GM12878 (cell line): ENCODE data around the gene ECT2. TPM values are rescaled to one million over a fixed set of nuclear protein-coding genes. Genes with fewer than 3 reads are reported as not detected.

Experiments
- ATAC-seq: fragments of 200-7000 bp; cut with Tn5 transposase; 3 replicates; pipeline ENCODE4 v1.9.1; 2020; ENCODE audit warnings: mild to moderate bottlenecking, moderate library complexity
- BruUV-seq: library from RNA; stranded (reverse); fragments of 400-500 nt; replicated peaks from 2 replicates; lab custom pipeline; 2021; lab: Mats Ljungman, UMichigan
- CTCF ChIA-PET: fragments of 300-600 bp; sonication (Branson Sonifier 250); formaldehyde crosslinking; extraction: SDS; loops from one replicate; lab custom pipeline; 2021; ENCODE audit warnings: inconsistent platforms; lab: Yijun Ruan, JAX
- POLR2A ChIA-PET: fragments of 350-600 bp; formaldehyde crosslinking; extraction: SDS; loops from one replicate; lab custom pipeline; 2021; ENCODE audit warnings: inconsistent platforms; lab: Charles Lee
- RAD21 ChIA-PET: fragments of 300-600 bp; sonication (Branson Sonifier 250); formaldehyde crosslinking; loops from one replicate; lab custom pipeline; 2023; ENCODE audit warnings: antibody characterized with exemption; ENCODE audit not compliant: unreplicated experiment; lab: Charles Lee
- SMC1A ChIA-PET: fragments of 300-600 bp; sonication (Branson Sonifier 250); formaldehyde crosslinking; loops from one replicate; lab custom pipeline; 2023; ENCODE audit not compliant: unreplicated experiment, uncharacterized antibody; lab: Charles Lee
- DNase-seq: peaks from one replicate; pipeline ENCODE4 v3.0.0-alpha.2; 2011; ENCODE audit warnings: low read depth, low spot score
- FAIRE-seq: peaks from 3 replicates; lab custom pipeline; 2011; peaks lifted over from hg19 to GRCh38; lab: Jason Lieb, UNC
- H2AFZ ChIP-seq: 2 replicates; pipeline ENCODE4 v1.6.0; 2011; ENCODE audit warnings: low read depth, low read length, control low read depth; ENCODE audit not compliant: control insufficient read depth
- H3K27ac ChIP-seq: 2 replicates; pipeline ENCODE4 v1.5.1; 2011; ENCODE audit warnings: control low read depth; ENCODE audit not compliant: control insufficient read depth, insufficient read depth
- H3K27me3 ChIP-seq, 2 experiments: replicated peaks in 1 of 2; 2 replicates each; pipeline versions ENCODE4 v1.6.0 to v1.6.1; 2011; ENCODE audit warnings: low read length in 1 of 2; ENCODE audit not compliant: control insufficient read depth in 2 of 2, insufficient read depth in 2 of 2
- H3K36me3 ChIP-seq, 2 experiments: 2 replicates each; pipeline ENCODE4 v1.5.1; 2011; ENCODE audit warnings: low read length in 1 of 2; ENCODE audit not compliant: control insufficient read depth in 2 of 2, insufficient read depth in 2 of 2
- H3K4me1 ChIP-seq: 2 replicates; pipeline ENCODE4 v1.6.1; 2011; ENCODE audit warnings: mild to moderate bottlenecking, low read length, moderate library complexity, mixed read lengths; ENCODE audit not compliant: control insufficient read depth, insufficient read depth
- H3K4me2 ChIP-seq: 2 replicates; pipeline ENCODE4 v1.6.0; 2011; ENCODE audit warnings: control low read depth; ENCODE audit not compliant: control insufficient read depth, insufficient read depth
- H3K4me3 ChIP-seq: fragments of 200-600 bp; sonication (generic); 2 replicates; pipeline ENCODE4 v1.5.1; 2016
- H3K79me2 ChIP-seq: 2 replicates; pipeline ENCODE4 v1.6.0; 2011; ENCODE audit warnings: low read length; ENCODE audit not compliant: control insufficient read depth, insufficient read depth
- H3K9ac ChIP-seq: 2 replicates; pipeline ENCODE4 v1.8.0; 2011; ENCODE audit warnings: low read length, control low read depth, mixed read lengths; ENCODE audit not compliant: control insufficient read depth, insufficient read depth
- H3K9me3 ChIP-seq: replicated peaks from 3 replicates; pipeline ENCODE4 v1.5.1; 2011; ENCODE audit warnings: mild to moderate bottlenecking, low read length; ENCODE audit not compliant: control insufficient read depth, insufficient read depth
- H4K20me1 ChIP-seq: 2 replicates; pipeline ENCODE4 v1.6.0; 2011; ENCODE audit not compliant: control insufficient read depth, insufficient read depth
- CREB1 ChIP-seq: IDR thresholded peaks from 2 replicates; pipeline ENCODE4 v1.6.1; 2012; ENCODE audit warnings: low read depth, mild to moderate bottlenecking, inconsistent platforms
- DPF2 ChIP-seq: fragments of 450-650 bp; IDR thresholded peaks from 2 replicates; pipeline ENCODE4 v1.6.1; 2017; ENCODE audit warnings: mild to moderate bottlenecking
- EED ChIP-seq: sonication (generic); IDR thresholded peaks from 2 replicates; pipeline ENCODE4 v1.6.1; 2016; ENCODE audit warnings: antibody characterized with exemption, low read depth
- HDAC2 ChIP-seq: fragments of 200-600 bp; sonication (generic); IDR thresholded peaks from 2 replicates; pipeline ENCODE4 v1.6.1; 2017
- HDAC6 ChIP-seq: fragments of 200-600 bp; sonication (generic); IDR thresholded peaks from one replicate; pipeline ENCODE4 v1.8.0; 2017; ENCODE audit warnings: antibody characterized with exemption; ENCODE audit not compliant: unreplicated experiment
- IRF4 ChIP-seq: IDR thresholded peaks from 2 replicates; pipeline ENCODE4 v1.6.1; 2011; ENCODE audit warnings: low read depth, low read length
- KAT2A ChIP-seq: conservative IDR thresholded peaks from 2 replicates; pipeline ENCODE4 v1.6.1; 2011; ENCODE audit warnings: low read depth, low read length; ENCODE audit not compliant: control insufficient read depth
- MEF2B ChIP-seq: fragments of 450-650 bp; IDR thresholded peaks from 2 replicates; pipeline ENCODE4 v1.6.1; 2018; ENCODE audit warnings: mild to moderate bottlenecking, moderate library complexity; ENCODE audit not compliant: partially characterized antibody, poor library complexity, severe bottlenecking
- MXI1 ChIP-seq: fragments of 150-350 bp; IDR thresholded peaks from 2 replicates; pipeline ENCODE4 v1.6.1; 2011; ENCODE audit warnings: low read depth, mild to moderate bottlenecking, inconsistent platforms, low read length, improper control_type of control experiment
- MYB ChIP-seq: fragments of 150-350 bp; IDR thresholded peaks from 2 replicates; pipeline ENCODE4 v1.6.1; 2014; ENCODE audit warnings: mild to moderate bottlenecking, low read depth, low read length, borderline replicate concordance
- PML ChIP-seq: IDR thresholded peaks from 2 replicates; pipeline ENCODE4 v1.6.1; 2012; ENCODE audit warnings: low read length, inconsistent platforms
- SMARCA5 ChIP-seq: fragments of 450-650 bp; IDR thresholded peaks from 2 replicates; pipeline ENCODE4 v1.6.1; 2017; ENCODE audit warnings: mild to moderate bottlenecking
- STAT1 ChIP-seq: fragments of 450-650 bp; conservative IDR thresholded peaks from 2 replicates; pipeline ENCODE4 v1.6.1; 2014; ENCODE audit warnings: antibody characterized with exemption, mild to moderate bottlenecking
- YY1 ChIP-seq: IDR thresholded peaks from 2 replicates; pipeline ENCODE4 v1.6.1; 2011; ENCODE audit warnings: low read depth, mild to moderate bottlenecking, low read length
- ZNF24 ChIP-seq: fragments of 450-650 bp; IDR thresholded peaks from 2 replicates; pipeline ENCODE4 v1.6.1; 2017; ENCODE audit warnings: antibody characterized with exemption, mild to moderate bottlenecking
- ZNF274 ChIP-seq: IDR thresholded peaks from one replicate; pipeline ENCODE4 v1.8.0; 2011; ENCODE audit not compliant: insufficient read length, insufficient read depth
- WGBS: methylation state at CpG from one replicate; pipeline ENCODE4 v1.1.6; 2016; ENCODE audit warnings: low lambda C conversion rate; ENCODE audit not compliant: insufficient replicate concordance, insufficient coverage; ENCODE audit errors: missing lambda C conversion rate; 5-methylcytosine and 5-hydroxymethylcytosine counted together
- in situ Hi-C: fragments of 300-500 bp; cut with MboI; formaldehyde crosslinking; loops from 9 replicates; pipeline ENCODE4 v1.14.3; 2018; ENCODE audit warnings: mixed read lengths
- intact Hi-C: fragments of 100-400 bp; cut with micrococcal nuclease; formaldehyde crosslinking; loops from one replicate; pipeline ENCODE4 v1.14.2; 2022; ENCODE audit not compliant: unreplicated experiment
- polyA plus RNA-seq, 11 experiments: library from polyadenylated mRNA; depleted of rRNA in 4 of 11; unstranded in 6 of 11; stranded (reverse) in 5 of 11; fragments of >200 nt; fragmentation: Nextera tagmentation in 4 of 11; fragmentation: Illumina TruSeq in 1 of 11; extraction: Ambion mirVana in 4 of 11; extraction: Trizol in 1 of 11; gene quantifications; 1 replicate in 1 of 11; 2 replicates in 10 of 11; pipeline versions ENCODE4 v1.2.1 to v1.2.3, GENCODE V29; 2011 to 2016; ENCODE audit warnings: inconsistent platforms in 2 of 11, missing spikeins in 2 of 11, low read depth in 1 of 11
- total RNA-seq, 4 experiments: library from RNA; depleted of rRNA in 3 of 4; stranded (reverse); fragments of >200 nt in 3 of 4; fragmentation: Illumina TruSeq in 1 of 4; extraction: Trizol in 1 of 4; gene quantifications; 2 replicates each; pipeline versions ENCODE4 v1.2.1 to v1.2.3, GENCODE V29; 2013 to 2021
- TF ChIP-seq, protein P1 (sequence below): fragments of 450-650 bp; formaldehyde crosslinking; IDR thresholded peaks from 2 replicates; pipeline ENCODE4 v1.5.0; 2022; ENCODE audit warnings: mild to moderate bottlenecking, missing genetic modification characterization

Gene ECT2
- total and polyA plus RNA-seq, 10 of the 15 experiments (the other 5 are each of a cell fraction or from before 2014, with no cell fraction given), result 21.5 to 47.8 (median 38.2) TPM

DNA sequence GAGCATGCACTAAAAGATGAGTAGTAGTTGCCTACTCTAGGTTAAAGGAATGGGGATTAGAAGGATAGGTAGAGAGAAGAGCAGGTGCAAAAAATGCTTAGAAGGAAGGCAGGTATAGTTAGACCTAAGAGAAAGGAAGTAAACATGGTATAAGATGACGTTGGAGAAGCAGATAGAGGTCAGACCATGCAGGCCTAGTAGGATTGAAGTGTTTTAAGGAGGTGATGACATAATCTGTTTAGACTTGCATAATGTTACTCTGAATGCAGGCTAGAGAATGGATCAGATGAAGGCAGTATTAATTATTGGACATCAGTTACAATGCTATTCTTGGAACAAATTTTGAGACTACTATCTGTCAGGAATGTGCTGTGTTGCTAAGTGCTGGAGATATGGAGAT is 11.1 kb upstream of the ECT2 start (continued):
- TF ChIP-seq PML, result no peak
- no peak for TF ChIP-seq HDAC2
- no peak for TF ChIP-seq KAT2A
- no peak for TF ChIP-seq ZNF274
- TF ChIP-seq HDAC6, result no peak

DNA sequence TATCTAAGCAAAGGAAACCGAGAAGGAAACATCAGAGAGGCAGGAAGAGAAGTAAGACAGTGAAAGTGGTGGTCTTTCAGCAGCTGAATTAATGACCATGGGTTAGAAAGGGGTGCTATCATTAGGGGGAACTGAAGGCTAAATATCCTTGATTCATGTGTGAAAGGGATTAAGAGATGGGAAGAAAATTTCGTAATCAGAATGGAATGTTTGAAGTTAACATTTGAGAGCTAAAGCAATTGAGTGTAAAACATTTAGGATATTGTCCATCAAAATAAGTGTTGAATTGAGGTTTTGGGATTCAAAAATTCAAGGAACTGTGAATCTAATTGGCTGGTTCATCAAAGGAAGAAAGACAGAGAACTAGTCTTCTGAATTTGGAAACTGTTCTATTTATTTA is 4.1 kb upstream of the ECT2 start:
- WGBS, result 54% methylated on average over 2 of the region's 2 CpGs
- no peaks in the 10 kb centered on the region for H3K4me1 ChIP-seq
- POLR2A ChIA-PET, result no interaction called here
- peaks cover 8% of the 10 kb centered on the region for H3K79me2 ChIP-seq
- in situ Hi-C loops, result no loop called here
- SMC1A ChIA-PET, result no interaction called here
- no peaks in the 10 kb centered on the region for H3K9me3 ChIP-seq
- no peaks in the 10 kb centered on the region for H3K36me3 ChIP-seq
- BruUV-seq, result no TSS peak
- no peak overlapping the region for H3K9ac ChIP-seq
- TF ChIP-seq MXI1, result no peak
- no peak for TF ChIP-seq SMARCA5
- TF ChIP-seq MEF2B, result no peak
- no peak for TF ChIP-seq MYB
- no peak for TF ChIP-seq STAT1
- TF ChIP-seq YY1, result no peak
- TF ChIP-seq CREB1, result no peak
- no peak for TF ChIP-seq IRF4
- TF ChIP-seq, protein P1, sequence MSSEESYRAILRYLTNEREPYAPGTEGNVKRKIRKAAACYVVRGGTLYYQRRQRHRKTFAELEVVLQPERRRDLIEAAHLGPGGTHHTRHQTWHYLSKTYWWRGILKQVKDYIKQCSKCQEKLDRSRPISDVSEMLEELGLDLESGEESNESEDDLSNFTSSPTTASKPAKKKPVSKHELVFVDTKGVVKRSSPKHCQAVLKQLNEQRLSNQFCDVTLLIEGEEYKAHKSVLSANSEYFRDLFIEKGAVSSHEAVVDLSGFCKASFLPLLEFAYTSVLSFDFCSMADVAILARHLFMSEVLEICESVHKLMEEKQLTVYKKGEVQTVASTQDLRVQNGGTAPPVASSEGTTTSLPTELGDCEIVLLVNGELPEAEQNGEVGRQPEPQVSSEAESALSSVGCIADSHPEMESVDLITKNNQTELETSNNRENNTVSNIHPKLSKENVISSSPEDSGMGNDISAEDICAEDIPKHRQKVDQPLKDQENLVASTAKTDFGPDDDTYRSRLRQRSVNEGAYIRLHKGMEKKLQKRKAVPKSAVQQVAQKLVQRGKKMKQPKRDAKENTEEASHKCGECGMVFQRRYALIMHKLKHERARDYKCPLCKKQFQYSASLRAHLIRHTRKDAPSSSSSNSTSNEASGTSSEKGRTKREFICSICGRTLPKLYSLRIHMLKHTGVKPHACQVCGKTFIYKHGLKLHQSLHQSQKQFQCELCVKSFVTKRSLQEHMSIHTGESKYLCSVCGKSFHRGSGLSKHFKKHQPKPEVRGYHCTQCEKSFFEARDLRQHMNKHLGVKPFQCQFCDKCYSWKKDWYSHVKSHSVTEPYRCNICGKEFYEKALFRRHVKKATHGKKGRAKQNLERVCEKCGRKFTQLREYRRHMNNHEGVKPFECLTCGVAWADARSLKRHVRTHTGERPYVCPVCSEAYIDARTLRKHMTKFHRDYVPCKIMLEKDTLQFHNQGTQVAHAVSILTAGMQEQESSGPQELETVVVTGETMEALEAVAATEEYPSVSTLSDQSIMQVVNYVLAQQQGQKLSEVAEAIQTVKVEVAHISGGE, result no peak
- TF ChIP-seq ZNF24, result no peak
- no peak for TF ChIP-seq EED
- TF ChIP-seq DPF2, result no peak
- no peak overlapping the region for H2AFZ ChIP-seq
- CTCF ChIA-PET, result interaction anchor here (1.4 kb wide), 1 partner anchor 73 kb away, joined by 4 read pairs; no protein-coding TSS in a partner anchor
- intact Hi-C loops, result no loop called here
- ATAC-seq (no peak), DNase-seq (no peak), FAIRE-seq (no peak)
- no peaks in the 10 kb centered on the region for H4K20me1 ChIP-seq
- no peak overlapping the region for H3K4me2 ChIP-seq
- RAD21 ChIA-PET, result no interaction called here
- H3K27ac ChIP-seq, result no peak overlapping the region
- H3K4me3 ChIP-seq, result no peak overlapping the region
- H3K27me3 ChIP-seq, result no peaks in the 10 kb centered on the region
